Heart left ventricle (tissue), 16 donors: ENCODE results near the gene IFNAR1. TPM values are rescaled to one million over a fixed set of nuclear protein-coding genes. Genes with fewer than 3 reads are reported as not detected.
"Not testable (repeated sequence)": the region's sequence is repeated elsewhere in the genome, so short reads cannot be mapped to it uniquely, and the experiment has no call there.

Experiments
- ATAC-seq, 4 donors: fragments of 200-7000 bp; cut with Tn5 transposase; one replicate each; pipeline ENCODE4 v1.9.1; 2020 to 2022; ENCODE audit warnings: moderate library complexity in 4 of 4, mild to moderate bottlenecking in 3 of 4, moderate number of reproducible peaks in 1 of 4
- DNase-seq, 5 donors: peaks; one replicate each; pipeline ENCODE4 v3.0.0-alpha.2; 2020
- H3K27ac ChIP-seq, 12 donors: fragments of 200-600 bp; sonication (generic) in 4 of 12; one replicate each; pipeline versions ENCODE4 v1.5.0 to v1.8.0; 2016 to 2022; ENCODE audit warnings: mild to moderate bottlenecking in 2 of 12
- H3K27me3 ChIP-seq, 9 donors: fragments of 200-600 bp; sonication (generic) in 2 of 9; one replicate each; pipeline versions ENCODE4 v1.5.1 to v1.8.0; 2016 to 2022; ENCODE audit warnings: mild to moderate bottlenecking in 3 of 9
- H3K36me3 ChIP-seq, 9 donors: fragments of 200-600 bp; sonication (generic) in 2 of 9; one replicate each; pipeline versions ENCODE4 v1.5.0 to v1.8.0; 2018 to 2022; ENCODE audit warnings: mild to moderate bottlenecking in 2 of 9
- H3K4me1 ChIP-seq, 12 donors: fragments of 200-600 bp; sonication (generic) in 4 of 12; one replicate each; pipeline versions ENCODE4 v1.5.0 to v1.8.0; 2016 to 2022; ENCODE audit warnings: mild to moderate bottlenecking in 3 of 12
- H3K4me3 ChIP-seq, 12 donors: fragments of 200-600 bp; sonication (generic) in 4 of 12; one replicate each; pipeline versions ENCODE4 v1.5.0 to v1.8.0; 2017 to 2022; ENCODE audit warnings: mild to moderate bottlenecking in 9 of 12, moderate library complexity in 4 of 12
- H3K9me3 ChIP-seq, 12 donors: fragments of 200-600 bp; sonication (generic) in 4 of 12; one replicate each; pipeline versions ENCODE4 v1.5.0 to v1.8.0; 2016 to 2022; ENCODE audit warnings: mild to moderate bottlenecking in 1 of 12
- CTCF ChIP-seq, 12 donors: fragments of 200-600 bp; sonication (generic) in 4 of 12; IDR thresholded peaks; one replicate each; pipeline versions ENCODE4 v1.5.0 to v1.8.0; 2018 to 2022; ENCODE audit warnings: antibody characterized with exemption in 12 of 12, mild to moderate bottlenecking in 5 of 12
- POLR2A ChIP-seq, 2 donors: fragments of 450-650 bp; IDR thresholded peaks; one replicate each; pipeline ENCODE4 v1.6.1; 2017; ENCODE audit warnings: antibody characterized with exemption in 2 of 2, mild to moderate bottlenecking in 2 of 2, moderate library complexity in 2 of 2
- WGBS, 4 donors: extraction: QIAGEN DNeasy Blood & Tissue Kit in 2 of 4; methylation state at CpG; one replicate each; pipeline versions ENCODE4 v1.1.5 to v1.1.7; 2013 to 2018; 5-methylcytosine and 5-hydroxymethylcytosine counted together
- intact Hi-C, 10 donors: fragments of 100-400 bp; cut with DNase I; formaldehyde crosslinking; loops; one replicate each; pipeline versions ENCODE4 v1.11.1 to v1.14.2; 2022
- polyA plus RNA-seq, 2 donors: library from polyadenylated mRNA; stranded (reverse); fragments of 200-250 nt; gene quantifications; one replicate each; pipeline ENCODE4 v1.2.3, GENCODE V29; 2013
- total RNA-seq, 9 donors: library from RNA; depleted of rRNA in 2 of 9; stranded (reverse); fragments of >200 nt in 2 of 9; fragmentation: NEBNext Ultra II Directional in 3 of 9; extraction: Animal tissue kit (Norgen Biotek cat#: 25700) in 3 of 9; gene quantifications; one replicate each; pipeline versions ENCODE4 v1.1.0 to v1.2.4, GENCODE V29; 2016 to 2023
- donor health status: ischemic (EF 13 %, LVEDD 7.1; RV severe dilation, severe dysfunction).
- donor health status: healthy with polysubstance abuse.
- donor health status: DM: no; HTN: yes; CAD: no.
- donor health status: DM: no; HTN: no; CAD: no.
- donor health status: ischemic (EF 25% LVEDD 6.9; RV normal size, moderate dysfunction).
- donor health status: ischemic (EF 25% LVEDD 5.7; RV mildly dilated, moderate dysfunction).
- donor health status: healthy.
- donor health status: DM: yes; HTN: yes; CAD: no.
- donor health status: ischemic (EF 35%, LVEDD 5.7; RV mildly dilated, moderate dysfunction).
- donor health status: nonischemic (EF 11% LVEDD 7.7; RV severe dilation, severe dysfunction).
- donor health status: DM: yes; HTN: yes; CAD: no.
- donor health status: PGD.
- donor health status: ischemic (EF 29% LVEDD 5.4; RV normal size, mild dysfunction).
- donor health status: nonischemic (EF 23%, LVEDD 6.1; RV moderate dilation, normal function).

The IFNAR1 gene
- total and polyA plus RNA-seq, 11 donors = 6.5 to 38.9 (median 22.5) TPM

GRCh38 chr21:33315946-33316710, 8.6 kb upstream of the IFNAR1 start:
- DNase-seq (no peak), ATAC-seq (no peak)
- peaks cover 0 to 7% (median 0%) of the 10 kb centered on the region in 12 donors for H3K9me3 ChIP-seq
- peaks cover 0 to 36% (median 0%) of the 10 kb centered on the region in 12 donors for H3K4me1 ChIP-seq
- H3K36me3 ChIP-seq = no peaks in the 10 kb centered on the region
- TF ChIP-seq POLR2A (IDR thresholded peaks at IDR 0.05) (no peak), CTCF (IDR thresholded peaks at IDR 0.05) (no peak)
- intact Hi-C loops = no loop called here
- 60 to 76% (median 73%) methylated on average over 5 of the region's 5 CpGs for WGBS, 4 donors
- H3K4me3 ChIP-seq = no peak overlapping the region
- H3K27ac ChIP-seq = peak overlapping the region in 1 of 12 donors; percentile 66
- H3K27me3 ChIP-seq = no peaks in the 10 kb centered on the region

- Histone ChIP-seq H3K27ac (peak overlapping the region in 1 of 12 donors; percentile 77), H3K4me3 (no peak overlapping the region), H3K36me3 (no peaks in the 10 kb centered on the region), H3K9me3 (peaks cover 0 to 7% (median 0%) of the 10 kb centered on the region in 12 donors), H3K27me3 (no peaks in the 10 kb centered on the region), H3K4me1 (peaks cover 0 to 30% (median 0%) of the 10 kb centered on the region in 12 donors)
- no peak for ATAC-seq
- WGBS, 4 donors = 66 to 72% (median 68%) methylated on average over 6 of the region's 6 CpGs
- intact Hi-C loops = no loop called here
- DNase-seq = no peak
- TF ChIP-seq CTCF (IDR thresholded peaks at IDR 0.05) = no peak
- TF ChIP-seq POLR2A (IDR thresholded peaks at IDR 0.05) = no peak
These were observed 7.6 kb upstream of the IFNAR1 start for GRCh38 chr21:33317145-33317544.

GRCh38 chr21:33317786-33318486, 6.8 kb upstream of the IFNAR1 start:
- 83 to 87% (median 84%) methylated on average over 14 of the region's 14 CpGs for WGBS, 4 donors
- Histone ChIP-seq H3K27me3 (no peaks in the 10 kb centered on the region), H3K36me3 (no peaks in the 10 kb centered on the region), H3K27ac (peak overlapping the region in 1 of 12 donors; percentile 77), H3K4me3 (no peak overlapping the region), H3K4me1 (peaks cover 0 to 22% (median 0%) of the 10 kb centered on the region in 12 donors), H3K9me3 (peaks cover 0 to 7% (median 0%) of the 10 kb centered on the region in 12 donors)
- DNase-seq (no peak), ATAC-seq (no peak)
- intact Hi-C loops = no loop called here
- TF ChIP-seq POLR2A (IDR thresholded peaks at IDR 0.05) (no peak), CTCF (IDR thresholded peaks at IDR 0.05) (no peak)

- DNase-seq, H3K27me3 ChIP-seq, H3K9me3 ChIP-seq, H3K27ac ChIP-seq, ATAC-seq, H3K4me3 ChIP-seq, H3K36me3 ChIP-seq: not testable (repeated sequence)
- WGBS, 4 donors = 85 to 94% (median 87%) methylated on average over 17 of the region's 17 CpGs
- H3K4me1 ChIP-seq = peaks cover 0 to 31% (median 4%) of the 10 kb centered on the region in 12 donors
- intact Hi-C loops = loop anchor here in 2 of 10 donors (10.0 kb wide), 2 partner anchors 56 to 66 kb away; partner anchors contain the start of gene IL10RB (in 1 of the 2)
These were observed 3.8 kb upstream of the IFNAR1 start for GRCh38 chr21:33321005-33321404.

GRCh38 chr21:33323610-33324009, 1.2 kb upstream of the IFNAR1 start:
- not testable (repeated sequence) for ATAC-seq, H3K9me3 ChIP-seq, H3K36me3 ChIP-seq, H3K27me3 ChIP-seq, DNase-seq
- Histone ChIP-seq H3K4me1 (peaks cover 10 to 39% (median 27%) of the 10 kb centered on the region in 12 donors), H3K27ac (peak overlapping the region in 8 of 12 donors; percentile 97 to 100 (median 99)), H3K4me3 (peak overlapping the region in 9 of 12 donors; percentile 68 to 100 (median 94))
- intact Hi-C loops = loop anchor here in 2 of 10 donors (2.0 to 10.0 kb wide), 3 partner anchors 37 to 69 kb away; partner anchors contain the start of gene IL10RB (in 1 of the 2)
